GM12878 (cell line): ENCODE measurements around the gene FETUB.

ENCODE experiments used
- FOXK2 ChIP-seq: fragments of 450-650 bp; IDR thresholded peaks from 2 replicates; pipeline ENCODE4 v1.6.1; 2017; ENCODE audit warnings: mild to moderate bottlenecking, moderate library complexity
- FOXM1 ChIP-seq: IDR thresholded peaks from 2 replicates; pipeline ENCODE4 v1.6.1; 2012; ENCODE audit warnings: low read depth, mild to moderate bottlenecking, inconsistent platforms, low read length, moderate library complexity

GRCh38 chr3:186680869-186681268 is 40.7 kb downstream of the FETUB start:
- TF ChIP-seq FOXK2 (no peak), FOXM1 (no peak)
